Activated CD4-positive, alpha-beta memory T cell treated with anti-CD3 and anti-CD28 coated beads for 36 hours (primary cell): Measurements from ENCODE around the gene MCM3AP. TPM values are rescaled to one million over a fixed set of nuclear protein-coding genes. Genes with fewer than 3 reads are reported as not detected.

Experiments used
- CTCF ChIA-PET: fragments of 350-600 bp; sonication (Branson Sonifier 250); formaldehyde crosslinking; loops from one replicate; lab custom pipeline; 2021; ENCODE audit warnings: antibody characterized with exemption, inconsistent platforms; lab: Charles Lee
- POLR2A ChIA-PET: fragments of 350-600 bp; sonication (Branson Sonifier 250); formaldehyde crosslinking; loops from one replicate; lab custom pipeline; 2021; ENCODE audit warnings: antibody characterized with exemption; lab: Charles Lee
- DNase-seq: peaks from one replicate; pipeline ENCODE4 v3.0.0-alpha.2; 2020
- H3K27ac Mint-ChIP-seq: one replicate; pipeline ENCODE4 v1.8.0; 2021; ENCODE audit warnings: mixed read lengths
- H3K27me3 Mint-ChIP-seq: one replicate; pipeline ENCODE4 v1.8.0; 2021; ENCODE audit warnings: mixed read lengths
- H3K36me3 Mint-ChIP-seq: one replicate; pipeline ENCODE4 v1.8.0; 2021; ENCODE audit warnings: mixed read lengths
- H3K4me1 Mint-ChIP-seq: one replicate; pipeline ENCODE4 v1.8.0; 2021; ENCODE audit warnings: low read depth, mixed read lengths
- H3K4me3 Mint-ChIP-seq: one replicate; pipeline ENCODE4 v1.8.0; 2021; ENCODE audit warnings: mild to moderate bottlenecking, mixed read lengths
- H3K9me3 Mint-ChIP-seq: one replicate; pipeline ENCODE4 v1.8.0; 2021; ENCODE audit warnings: mixed read lengths
- intact Hi-C: fragments of 100-400 bp; cut with micrococcal nuclease; formaldehyde crosslinking; loops from one replicate; pipeline ENCODE4 v1.15.1; 2023
- total RNA-seq, 2 experiments: library from RNA; stranded (reverse); gene quantifications; one replicate each; pipeline ENCODE4 v1.2.3, GENCODE V29; 2021

MCM3AP gene
- total RNA-seq, 2 experiments from 2014 or later: 117 to 126 TPM

DNA sequence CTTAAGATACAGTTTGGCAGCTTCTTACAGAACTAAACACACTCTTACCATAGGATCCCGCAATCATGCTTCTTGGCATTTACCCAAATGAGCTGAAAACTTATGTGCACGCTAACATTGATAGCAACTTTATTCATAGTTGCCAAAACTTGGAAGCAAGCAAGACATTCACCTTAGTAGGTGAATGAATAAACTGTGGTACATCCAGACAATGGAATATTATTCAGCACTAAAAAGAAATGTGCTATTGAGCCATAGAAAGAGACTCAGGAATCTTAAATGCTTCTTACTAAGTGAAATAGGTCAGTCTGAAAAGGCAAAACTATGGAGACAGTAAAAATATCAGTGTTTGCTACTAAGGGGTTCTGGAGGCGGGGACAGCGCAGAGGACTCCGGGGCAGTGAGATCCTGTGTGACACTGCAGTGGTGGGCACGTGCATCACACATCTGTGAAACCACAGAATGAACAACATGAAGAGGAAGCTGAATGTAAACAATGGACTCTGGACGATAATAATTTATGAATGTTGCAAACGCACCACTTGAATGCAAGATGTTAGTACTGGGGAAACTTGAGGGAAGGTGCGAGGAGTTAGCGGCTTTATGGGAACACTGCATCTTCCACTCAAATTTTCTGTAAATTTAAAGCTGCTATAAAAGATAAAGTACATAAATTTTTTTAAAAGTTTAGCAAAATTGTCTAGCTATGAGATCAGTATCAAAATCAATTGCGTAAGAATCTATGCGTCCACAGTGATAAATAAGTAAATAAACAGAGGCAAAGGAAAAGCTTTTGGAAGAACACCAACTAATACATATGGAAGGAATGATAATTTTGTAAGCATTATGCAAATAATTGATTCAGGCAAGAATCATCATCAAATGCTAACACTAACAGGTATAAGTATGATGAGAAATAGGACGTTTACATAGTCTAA lies 85.7 kb downstream of the MCM3AP start:
- Mint-ChIP-seq H3K9me3 (no peaks in the 10 kb centered on the region), H3K27ac (no peak overlapping the region), H3K4me3 (no peak overlapping the region), H3K36me3 (peaks cover 16% of the 10 kb centered on the region), H3K27me3 (no peaks in the 10 kb centered on the region), H3K4me1 (no peaks in the 10 kb centered on the region)
- intact Hi-C loops: no loop called here
- ChIA-PET POLR2A (no interaction called here), CTCF (interaction anchor here (0.6 kb wide), 1 partner anchor 25 kb away, joined by 4 read pairs; no protein-coding TSS in a partner anchor)
- DNase-seq: peak; percentile 1

DNA sequence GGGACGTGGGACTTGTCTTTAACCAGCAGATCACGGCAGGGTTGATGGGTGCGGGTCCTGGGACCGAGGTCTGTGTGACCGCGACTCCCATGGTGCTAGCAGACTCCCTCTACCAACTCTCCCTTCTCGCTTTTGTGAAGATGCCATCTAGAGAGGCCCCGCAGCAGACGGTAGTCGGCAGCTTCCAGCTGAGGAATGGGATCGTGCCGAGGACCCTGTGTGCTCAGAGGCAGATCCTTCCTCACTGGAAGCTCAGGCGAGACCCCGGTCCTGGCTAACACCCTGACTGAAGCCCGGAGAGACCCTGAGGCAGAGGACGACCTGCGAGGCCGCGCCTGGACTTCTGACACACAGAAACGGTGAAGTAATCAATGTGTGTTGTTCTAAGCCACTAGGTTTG lies 88.7 kb downstream of the MCM3AP start:
- H3K4me1 Mint-ChIP-seq: no peaks in the 10 kb centered on the region
- intact Hi-C loops: no loop called here
- DNase-seq: peak; percentile 7
- CTCF ChIA-PET: no interaction called here
- H3K4me3 Mint-ChIP-seq: no peak overlapping the region
- POLR2A ChIA-PET: no interaction called here
- no peaks in the 10 kb centered on the region for H3K9me3 Mint-ChIP-seq
- H3K27me3 Mint-ChIP-seq: no peaks in the 10 kb centered on the region
- no peak overlapping the region for H3K27ac Mint-ChIP-seq
- peaks cover 19% of the 10 kb centered on the region for H3K36me3 Mint-ChIP-seq

DNA sequence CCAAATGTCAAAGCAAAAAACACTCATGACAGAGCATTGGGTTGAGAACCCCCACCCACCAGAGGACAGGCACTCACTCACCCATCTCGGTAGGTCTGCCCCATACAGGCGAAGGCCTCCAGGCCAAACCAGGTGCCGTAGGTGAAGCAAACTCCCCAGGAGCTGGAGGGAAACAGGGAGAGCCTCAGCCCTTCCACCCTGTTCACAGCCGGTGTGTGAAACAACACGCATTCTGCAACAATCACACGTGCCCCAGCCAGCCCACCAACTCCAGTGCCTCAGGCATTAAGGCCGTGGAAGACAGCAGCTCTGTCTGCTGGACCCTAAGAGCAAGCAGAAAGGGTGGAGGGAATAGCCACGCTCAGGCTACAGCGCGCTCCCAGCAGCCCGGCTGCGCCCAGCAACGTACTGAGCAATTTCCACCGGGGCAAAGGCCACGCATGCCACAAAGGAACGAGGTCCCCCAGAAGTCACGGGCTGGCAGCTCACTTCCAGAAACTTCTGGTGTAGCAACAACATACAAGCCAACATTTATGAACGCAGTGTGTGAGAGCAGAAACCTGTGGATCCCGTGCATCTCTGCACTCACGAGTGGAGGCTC lies 89.7 kb downstream of the MCM3AP start:
- CTCF ChIA-PET: no interaction called here
- Mint-ChIP-seq H3K4me3 (no peak overlapping the region), H3K27me3 (no peaks in the 10 kb centered on the region), H3K36me3 (peaks cover 19% of the 10 kb centered on the region), H3K4me1 (no peaks in the 10 kb centered on the region), H3K27ac (no peak overlapping the region), H3K9me3 (no peaks in the 10 kb centered on the region)
- DNase-seq: no peak
- POLR2A ChIA-PET: no interaction called here
- intact Hi-C loops: no loop called here

DNA sequence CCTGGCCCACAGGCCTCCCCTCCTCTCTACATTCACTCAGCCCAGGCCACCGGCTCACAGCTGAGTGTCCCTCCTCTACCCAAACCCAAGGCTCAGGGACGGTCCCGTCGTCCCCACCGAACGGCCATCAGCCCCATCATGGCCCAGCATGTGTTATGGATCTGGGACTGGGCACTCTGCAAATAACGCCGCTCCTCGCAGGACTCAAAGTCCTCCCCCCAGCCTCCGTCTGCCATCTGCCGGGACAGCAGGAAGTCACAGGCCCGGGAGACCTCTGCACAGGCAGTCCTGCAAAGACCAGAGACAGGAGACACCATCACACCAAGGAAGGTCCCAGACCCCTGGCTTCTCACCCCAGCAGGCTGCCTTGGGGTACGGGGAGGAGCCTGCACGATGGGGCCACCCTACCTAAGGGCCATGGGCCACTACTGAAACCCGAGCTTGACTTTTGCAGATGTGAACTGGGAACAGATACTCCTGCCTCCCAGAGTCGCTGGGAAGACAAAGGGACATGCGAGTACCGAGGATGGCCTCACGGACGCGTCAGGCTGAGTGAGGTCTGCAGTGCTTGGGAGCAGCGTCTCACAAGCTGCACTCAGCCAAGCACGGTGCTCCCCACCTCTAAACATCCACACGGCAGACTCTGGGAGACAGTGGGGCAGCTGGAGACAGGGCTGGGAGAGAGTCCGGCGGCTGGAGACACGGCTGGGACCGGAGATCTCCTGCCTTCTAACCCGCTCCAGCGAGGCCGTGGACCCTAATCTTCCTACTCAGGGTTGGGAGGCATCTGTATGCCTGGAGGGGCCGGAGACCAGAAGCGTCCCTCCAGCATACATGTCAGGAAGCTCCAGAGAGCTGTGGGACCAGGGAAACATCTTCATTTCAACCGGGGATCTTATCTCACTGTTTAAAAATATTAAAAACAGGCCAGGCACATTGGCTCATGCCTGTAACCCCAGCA lies 90.8 kb downstream of the MCM3AP start:
- CTCF ChIA-PET: no interaction called here
- Mint-ChIP-seq H3K27me3 (no peaks in the 10 kb centered on the region), H3K27ac (no peak overlapping the region), H3K4me3 (no peak overlapping the region), H3K9me3 (no peaks in the 10 kb centered on the region), H3K4me1 (no peaks in the 10 kb centered on the region), H3K36me3 (peaks cover 17% of the 10 kb centered on the region)
- peak; percentile 4 for DNase-seq
- POLR2A ChIA-PET: no interaction called here
- intact Hi-C loops: no loop called here

DNA sequence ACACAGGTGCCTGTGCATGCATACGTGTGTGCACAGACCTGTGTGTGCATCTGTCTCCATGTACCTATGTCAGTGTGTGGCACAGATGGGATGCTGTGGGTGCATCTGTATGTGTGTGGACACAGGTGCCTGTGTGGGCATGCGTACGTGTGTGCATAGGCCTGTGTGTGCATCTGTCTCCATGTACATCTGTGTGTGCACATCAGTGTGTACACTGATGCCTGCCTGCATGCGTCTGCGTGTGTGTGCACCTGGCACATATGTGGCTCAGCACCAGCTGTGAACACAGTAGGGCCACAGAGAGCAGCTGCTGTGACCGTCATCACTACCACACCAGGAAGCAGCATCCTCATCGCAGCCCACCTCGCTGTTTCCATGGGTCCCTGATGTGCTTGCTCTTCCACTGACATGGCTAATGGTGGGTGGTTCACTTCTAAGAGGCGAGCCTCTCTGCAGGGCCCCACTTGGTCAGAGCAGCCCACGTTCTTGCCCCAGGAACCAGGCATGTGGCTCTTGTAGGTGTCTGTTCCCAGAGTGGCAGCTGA lies 91.5 kb downstream of the MCM3AP start:
- intact Hi-C loops: no loop called here
- H3K9me3 Mint-ChIP-seq: no peaks in the 10 kb centered on the region

DNA sequence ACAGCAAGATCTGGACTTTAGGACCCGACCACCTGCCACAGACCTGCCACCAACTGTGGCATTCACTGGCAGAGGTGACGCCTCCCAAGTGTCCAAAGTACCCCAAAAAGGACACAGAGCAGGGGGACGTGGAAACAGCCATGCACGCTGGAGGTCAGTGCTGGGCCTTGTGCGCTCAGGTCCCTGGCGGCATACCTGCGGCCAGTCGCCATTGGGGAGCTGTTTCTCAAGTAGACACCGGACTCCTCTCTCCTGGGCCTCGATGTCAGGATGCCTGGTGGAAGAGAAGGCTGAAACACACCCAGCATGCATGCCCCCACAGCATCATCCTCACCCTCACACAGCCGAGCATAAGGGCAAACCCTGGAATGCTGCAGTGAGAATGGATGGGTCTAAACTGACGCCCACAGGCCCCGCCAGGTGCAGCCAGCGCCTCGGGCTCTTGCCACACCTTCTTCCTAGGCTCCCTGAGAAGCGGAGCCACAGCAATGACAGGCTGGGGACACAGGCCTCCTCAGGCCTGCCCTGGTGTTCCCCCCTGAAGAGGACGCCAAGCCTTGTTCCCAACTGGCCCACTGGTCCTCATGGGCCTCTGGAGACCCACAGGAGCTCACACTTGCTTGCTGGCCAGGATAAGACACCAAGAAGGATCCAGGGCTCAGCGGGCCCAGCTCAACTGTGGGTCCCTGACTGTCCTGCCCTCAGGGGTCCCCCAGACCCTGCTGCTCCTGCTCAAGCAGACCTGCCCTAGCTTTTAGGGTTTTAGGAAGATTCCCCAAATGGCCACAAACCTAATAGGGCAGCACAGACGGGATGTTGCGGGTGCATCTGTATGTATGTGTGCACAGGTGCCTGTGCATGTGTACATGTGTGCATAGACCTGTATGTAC lies 93.5 kb downstream of the MCM3AP start:
- DNase-seq: peak; percentile 6
- ChIA-PET POLR2A (no interaction called here), CTCF (no interaction called here)
- H3K27ac Mint-ChIP-seq: no peak overlapping the region
- no peaks in the 10 kb centered on the region for H3K4me1 Mint-ChIP-seq
- peaks cover 3% of the 10 kb centered on the region for H3K36me3 Mint-ChIP-seq
- no peaks in the 10 kb centered on the region for H3K27me3 Mint-ChIP-seq
- H3K9me3 Mint-ChIP-seq: no peaks in the 10 kb centered on the region
- H3K4me3 Mint-ChIP-seq: no peak overlapping the region
- intact Hi-C loops: no loop called here

More for the DNA sequence above, 91.5 kb downstream of the MCM3AP start:
- H3K4me3 Mint-ChIP-seq: no peak overlapping the region
- peak; percentile 3 for DNase-seq
- H3K36me3 Mint-ChIP-seq: peaks cover 10% of the 10 kb centered on the region
- no peak overlapping the region for H3K27ac Mint-ChIP-seq
- POLR2A ChIA-PET: no interaction called here
- H3K27me3 Mint-ChIP-seq: no peaks in the 10 kb centered on the region
- no peaks in the 10 kb centered on the region for H3K4me1 Mint-ChIP-seq
- CTCF ChIA-PET: no interaction called here

DNA sequence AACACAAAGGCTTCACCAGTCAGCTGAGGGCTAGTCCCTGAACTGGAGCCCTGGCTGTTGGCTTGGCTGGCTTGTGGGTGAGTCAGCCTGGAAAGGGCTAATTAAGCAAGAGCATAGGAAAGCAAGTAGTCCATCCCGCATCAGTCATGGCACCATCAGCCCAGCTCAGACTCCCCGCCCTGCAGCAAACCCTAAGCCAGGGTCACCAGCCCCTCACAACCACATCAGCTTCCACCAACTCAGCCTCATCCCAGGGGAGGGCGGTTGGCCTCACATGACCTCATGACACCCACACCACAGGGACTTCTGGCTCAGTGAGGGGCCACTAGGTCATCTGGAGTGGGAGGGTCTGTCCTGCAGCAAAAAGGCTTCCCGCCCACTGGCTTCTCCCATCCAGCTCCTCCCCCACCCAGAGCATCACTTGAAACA lies 94.1 kb downstream of the MCM3AP start:
- CTCF ChIA-PET: no interaction called here

DNA sequence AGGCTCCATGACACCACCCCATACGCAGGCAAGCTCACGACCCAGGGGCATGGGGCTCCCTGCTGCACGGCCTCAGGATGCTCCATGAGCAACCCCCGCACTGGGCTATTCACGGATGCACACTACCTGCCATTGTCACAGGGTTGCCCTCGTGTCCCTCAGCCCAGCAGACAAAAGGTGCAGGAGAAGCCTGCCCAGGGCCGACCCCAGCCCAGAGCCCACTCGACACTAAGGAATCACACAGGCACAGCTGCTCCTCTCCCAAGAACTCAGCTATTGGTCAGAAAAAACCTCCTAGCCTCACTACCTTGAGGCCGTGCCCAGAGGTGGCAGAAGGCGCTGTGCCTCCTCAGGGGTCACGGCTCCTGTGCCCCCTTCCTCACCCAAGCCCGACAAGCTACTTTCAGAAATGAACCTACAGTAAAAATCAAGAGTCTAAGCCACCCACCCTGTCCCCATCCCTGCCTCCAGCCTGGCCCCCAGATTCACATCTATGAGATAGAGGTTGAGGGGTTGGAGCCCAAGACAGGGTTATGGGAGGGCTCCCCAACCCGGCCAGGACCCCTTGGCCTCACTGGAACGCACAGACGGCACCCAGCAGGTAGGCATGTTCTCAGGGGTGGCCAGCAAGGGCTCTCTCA lies 94.8 kb downstream of the MCM3AP start:
- Mint-ChIP-seq H3K4me1 (no peaks in the 10 kb centered on the region), H3K27me3 (no peaks in the 10 kb centered on the region), H3K9me3 (no peaks in the 10 kb centered on the region), H3K4me3 (no peak overlapping the region), H3K36me3 (peaks cover 3% of the 10 kb centered on the region), H3K27ac (no peak overlapping the region)
- CTCF ChIA-PET: no interaction called here
- intact Hi-C loops: no loop called here
- no peak for DNase-seq
- POLR2A ChIA-PET: no interaction called here

More for the DNA sequence above, 94.1 kb downstream of the MCM3AP start:
- H3K4me1 Mint-ChIP-seq: no peaks in the 10 kb centered on the region
- peaks cover 3% of the 10 kb centered on the region for H3K36me3 Mint-ChIP-seq
- POLR2A ChIA-PET: no interaction called here
- intact Hi-C loops: no loop called here
- no peaks in the 10 kb centered on the region for H3K9me3 Mint-ChIP-seq
- H3K4me3 Mint-ChIP-seq: no peak overlapping the region
- DNase-seq: peak; percentile 4
- H3K27ac Mint-ChIP-seq: no peak overlapping the region
- no peaks in the 10 kb centered on the region for H3K27me3 Mint-ChIP-seq

DNA sequence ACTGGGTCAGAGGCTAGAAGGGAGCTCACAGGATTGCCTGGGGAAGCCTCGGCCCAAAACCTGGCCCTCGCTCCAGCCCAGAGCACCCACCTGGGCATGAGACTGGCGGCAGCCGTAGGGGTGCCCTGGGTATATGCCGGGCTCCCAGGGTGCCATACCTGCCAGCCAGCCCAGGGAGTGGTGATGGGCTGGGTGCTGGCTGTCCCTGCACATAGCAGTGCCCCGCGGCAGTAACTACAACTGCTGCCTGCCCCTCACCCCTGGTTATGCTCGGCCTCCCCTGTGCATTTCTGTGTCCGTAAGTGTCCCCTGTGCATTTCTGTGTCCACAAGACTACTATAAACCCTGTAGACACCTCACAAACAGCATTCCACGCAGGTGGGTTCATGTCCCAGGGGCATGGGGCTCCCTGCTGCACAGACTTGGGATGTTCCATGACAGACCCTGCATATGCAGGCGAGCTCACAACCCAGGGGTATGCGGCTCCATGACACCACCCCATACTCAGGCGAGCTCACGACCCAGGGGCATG lies 95.4 kb downstream of the MCM3AP start:
- Mint-ChIP-seq H3K9me3 (no peaks in the 10 kb centered on the region), H3K27me3 (no peaks in the 10 kb centered on the region), H3K36me3 (peaks cover 3% of the 10 kb centered on the region), H3K4me3 (no peak overlapping the region), H3K27ac (no peak overlapping the region), H3K4me1 (peaks cover 3% of the 10 kb centered on the region)
- intact Hi-C loops: no loop called here
- CTCF ChIA-PET: no interaction called here
- DNase-seq: no peak
- POLR2A ChIA-PET: no interaction called here

DNA sequence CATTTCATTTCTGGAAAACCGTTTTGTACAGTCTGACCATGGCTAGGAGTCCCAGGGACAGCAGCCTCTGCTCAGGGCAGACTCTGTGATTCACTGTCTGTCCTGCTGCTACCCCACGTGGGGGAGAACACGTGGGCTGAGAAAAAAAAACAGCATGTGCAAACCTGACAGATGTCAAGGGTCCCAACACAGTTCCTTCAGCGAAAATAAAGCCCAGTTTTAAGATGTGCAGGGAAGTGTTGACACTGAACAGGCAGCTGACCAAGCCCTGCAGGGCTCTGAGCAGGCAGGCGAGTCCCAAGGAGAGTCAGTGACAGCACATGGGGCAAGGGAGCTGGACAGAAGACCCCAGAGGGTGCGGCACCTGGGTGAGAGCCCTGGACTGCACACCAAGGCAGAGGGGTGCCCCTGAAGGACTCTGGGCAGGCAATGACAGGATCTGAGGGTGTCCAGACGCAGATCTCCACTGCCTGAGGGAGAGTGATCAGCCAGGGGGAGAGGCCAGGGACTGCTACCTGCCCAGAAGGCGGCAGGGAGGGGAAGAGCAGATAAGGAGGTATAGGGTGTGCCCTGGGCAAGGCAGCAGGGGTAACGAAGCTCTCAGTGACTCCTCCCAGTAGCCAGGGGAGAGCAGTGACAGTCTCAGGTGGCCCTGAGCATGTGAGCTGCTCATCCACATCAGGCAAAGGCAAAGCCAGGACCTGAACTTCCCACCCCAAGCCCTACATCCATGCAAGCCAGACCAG lies 96.0 kb downstream of the MCM3AP start:
- Mint-ChIP-seq H3K4me1 (peaks cover 8% of the 10 kb centered on the region), H3K4me3 (no peak overlapping the region), H3K36me3 (peaks cover 3% of the 10 kb centered on the region), H3K27ac (no peak overlapping the region), H3K9me3 (no peaks in the 10 kb centered on the region), H3K27me3 (no peaks in the 10 kb centered on the region)
- DNase-seq: no peak
- intact Hi-C loops: no loop called here
- CTCF ChIA-PET: no interaction called here
- POLR2A ChIA-PET: no interaction called here
